Psoas muscle (tissue), 8 donors: ENCODE measurements around the gene ZNF608. TPM values are rescaled to one million over a fixed set of nuclear protein-coding genes. Genes with fewer than 3 reads are reported as not detected.

ENCODE experiments used
- ATAC-seq, 4 donors: fragments of 200-7000 bp; cut with Tn5 transposase; one replicate each; pipeline ENCODE4 v1.9.1; 2020; ENCODE audit warnings: moderate library complexity in 3 of 4, mild to moderate bottlenecking in 2 of 4
- DNase-seq, 2 donors: peaks; one replicate each; pipeline ENCODE4 v3.0.0-alpha.2; 2020
- H3K27ac ChIP-seq: fragments of 200-600 bp; one replicate; pipeline ENCODE4 v1.8.0; 2022
- H3K27me3 ChIP-seq, 3 donors: fragments of 200-600 bp in 1 of 3; one replicate each; pipeline versions ENCODE4 v1.6.1 to v1.8.0; 2013 to 2022; ENCODE audit warnings: low read length in 2 of 3, mild to moderate bottlenecking in 2 of 3, moderate library complexity in 1 of 3; ENCODE audit not compliant: insufficient read depth in 3 of 3
- H3K36me3 ChIP-seq, 2 donors: fragments of 200-600 bp in 1 of 2; one replicate each; pipeline versions ENCODE4 v1.6.1 to v1.8.0; 2013 to 2022; ENCODE audit warnings: low read depth in 1 of 2, mild to moderate bottlenecking in 1 of 2, moderate library complexity in 1 of 2; ENCODE audit not compliant: insufficient read depth in 1 of 2
- H3K4me1 ChIP-seq: fragments of 200-600 bp; one replicate; pipeline ENCODE4 v1.8.0; 2022
- H3K4me3 ChIP-seq: fragments of 200-600 bp; one replicate; pipeline ENCODE4 v1.8.0; 2022; ENCODE audit warnings: mild to moderate bottlenecking
- H3K9me3 ChIP-seq: fragments of 200-600 bp; one replicate; pipeline ENCODE4 v1.8.0; 2022
- WGBS, 3 donors: extraction: QIAGEN DNeasy Blood & Tissue Kit; methylation state at CpG; one replicate each; pipeline versions ENCODE4 v1.1.6 to v1.1.7; 2013; 5-methylcytosine and 5-hydroxymethylcytosine counted together
- intact Hi-C, 2 donors: fragments of 100-400 bp; cut with DNase I; formaldehyde crosslinking; loops; one replicate each; pipeline versions ENCODE4 v1.11.0 to v1.14.2; 2022
- polyA plus RNA-seq, 3 donors: library from polyadenylated mRNA; stranded (reverse); fragments of 200-250 nt; gene quantifications; one replicate each; pipeline ENCODE4 v1.2.3, GENCODE V29; 2013
- total RNA-seq, 4 donors: library from RNA; stranded (reverse); fragmentation: NEBNext Ultra II Directional in 2 of 4; extraction: Animal tissue kit (Norgen Biotek cat#: 25700) in 2 of 4; gene quantifications; one replicate each; pipeline versions ENCODE4 v1.2.1 to v1.2.4, GENCODE V29; 2021 to 2023
- TF ChIP-seq, protein P1 (sequence below): fragments of 200-600 bp; IDR thresholded peaks from one replicate; pipeline ENCODE4 v1.8.0; 2022; ENCODE audit warnings: antibody characterized with exemption
- donor health status: healthy with polysubstance abuse.
- donor health status: DM: no; HTN: no; CAD: no; lungs with moderate emphysema.
- donor health status: Bipolar disorder and iron deficiency.
- donor health status: healthy.
- donor health status: DM: yes; HTN: yes; CAD: no.
- donor health status: DM: no; HTN: no; CAD: no.
- donor health status: DM: no; HTN: no; CAD: no.
- donor health status: DM: yes; HTN: yes; CAD: no.

Gene ZNF608
- total and polyA plus RNA-seq, 7 donors = 1.6 to 11.7 (median 9.0) TPM

DNA sequence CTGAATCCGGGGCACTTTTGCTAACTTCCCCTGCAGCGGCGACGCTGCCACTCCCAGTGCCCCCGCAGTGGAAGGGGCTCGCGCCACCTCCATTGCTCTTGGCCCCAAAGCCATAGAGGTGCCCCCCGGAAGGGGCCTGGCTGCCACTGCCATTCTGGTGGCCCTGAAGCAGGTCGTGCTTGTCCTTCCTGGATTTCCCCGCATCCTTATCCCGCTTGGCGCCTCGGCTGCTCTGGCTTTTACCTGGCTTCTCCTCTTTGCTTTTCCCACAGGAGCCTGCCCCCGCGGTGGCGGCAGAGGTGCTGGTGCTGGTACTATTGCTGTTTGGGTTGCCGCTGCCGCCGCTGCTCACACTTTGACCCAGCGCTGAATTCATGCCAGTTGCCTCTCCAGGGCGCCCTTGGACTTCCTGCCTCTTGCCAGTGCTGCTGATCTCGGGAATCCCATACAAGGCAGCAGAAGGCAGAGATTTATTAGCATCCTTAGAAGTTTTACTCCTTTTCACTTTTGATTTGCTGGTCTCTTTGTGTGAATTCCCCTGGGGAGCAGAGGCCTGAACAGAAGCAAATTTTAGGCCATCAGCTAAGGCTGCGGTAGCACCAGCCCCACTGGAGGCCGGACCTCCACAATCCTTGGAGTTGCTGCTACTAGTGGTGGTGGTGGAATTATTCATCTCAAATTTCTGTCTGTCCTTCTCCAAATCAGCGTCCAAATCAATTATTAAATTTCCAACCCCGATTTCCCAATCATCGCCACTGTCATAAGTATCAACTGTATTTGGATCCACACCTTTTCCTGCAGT lies 2.1 kb downstream of the ZNF608 start:
- no peaks in the 10 kb centered on the region for H3K27me3 ChIP-seq
- DNase-seq = peak; percentile 37 to 70
- peaks cover 39% of the 10 kb centered on the region for H3K4me1 ChIP-seq
- no peaks in the 10 kb centered on the region for H3K9me3 ChIP-seq
- ATAC-seq = peak in 1 of 4 donors; percentile 21
- WGBS, 3 donors = 7 to 11% (median 7%) methylated on average over 27 of the region's 27 CpGs
- peak overlapping the region; percentile 95 for H3K27ac ChIP-seq
- intact Hi-C loops = loop anchor here (5.0 to 10.0 kb wide), 2 partner anchors 37 to 220 kb away; no protein-coding TSS in a partner anchor
- H3K36me3 ChIP-seq = no peaks in the 10 kb centered on the region
- peak overlapping the region; percentile 83 for H3K4me3 ChIP-seq
- TF ChIP-seq, protein P1, sequence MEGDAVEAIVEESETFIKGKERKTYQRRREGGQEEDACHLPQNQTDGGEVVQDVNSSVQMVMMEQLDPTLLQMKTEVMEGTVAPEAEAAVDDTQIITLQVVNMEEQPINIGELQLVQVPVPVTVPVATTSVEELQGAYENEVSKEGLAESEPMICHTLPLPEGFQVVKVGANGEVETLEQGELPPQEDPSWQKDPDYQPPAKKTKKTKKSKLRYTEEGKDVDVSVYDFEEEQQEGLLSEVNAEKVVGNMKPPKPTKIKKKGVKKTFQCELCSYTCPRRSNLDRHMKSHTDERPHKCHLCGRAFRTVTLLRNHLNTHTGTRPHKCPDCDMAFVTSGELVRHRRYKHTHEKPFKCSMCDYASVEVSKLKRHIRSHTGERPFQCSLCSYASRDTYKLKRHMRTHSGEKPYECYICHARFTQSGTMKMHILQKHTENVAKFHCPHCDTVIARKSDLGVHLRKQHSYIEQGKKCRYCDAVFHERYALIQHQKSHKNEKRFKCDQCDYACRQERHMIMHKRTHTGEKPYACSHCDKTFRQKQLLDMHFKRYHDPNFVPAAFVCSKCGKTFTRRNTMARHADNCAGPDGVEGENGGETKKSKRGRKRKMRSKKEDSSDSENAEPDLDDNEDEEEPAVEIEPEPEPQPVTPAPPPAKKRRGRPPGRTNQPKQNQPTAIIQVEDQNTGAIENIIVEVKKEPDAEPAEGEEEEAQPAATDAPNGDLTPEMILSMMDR = no peak

DNA sequence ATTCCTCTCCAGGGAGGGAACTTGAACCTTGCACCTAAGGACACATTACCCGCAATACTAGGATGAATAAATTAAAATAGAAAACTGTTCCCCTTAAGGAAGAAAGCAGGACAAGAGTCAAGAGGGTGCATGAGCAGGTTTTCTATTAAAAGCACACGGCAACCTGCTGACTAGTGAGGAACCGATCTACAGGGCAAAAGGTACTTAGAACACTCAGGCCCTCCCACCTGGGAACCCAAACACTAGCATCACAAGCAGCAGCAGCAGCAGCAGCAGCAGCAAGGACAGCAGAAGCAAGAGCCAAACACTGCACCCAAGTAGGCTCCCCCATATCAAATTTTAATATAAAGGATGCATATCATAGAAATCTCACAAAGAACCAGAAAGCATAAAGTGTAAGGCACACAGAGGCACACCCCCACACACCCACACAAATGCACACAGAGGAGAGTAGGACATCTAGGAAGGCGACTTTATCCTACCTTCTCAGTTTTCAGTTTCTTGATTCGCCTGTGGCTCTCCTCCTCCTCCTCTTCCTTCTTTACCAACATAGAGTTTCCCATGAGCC lies 2.8 kb downstream of the ZNF608 start:
- Histone ChIP-seq H3K9me3 (no peaks in the 10 kb centered on the region), H3K4me1 (peaks cover 46% of the 10 kb centered on the region), H3K27me3 (no peaks in the 10 kb centered on the region), H3K4me3 (peak overlapping the region; percentile 83), H3K27ac (peak overlapping the region; percentile 95), H3K36me3 (no peaks in the 10 kb centered on the region)
- TF ChIP-seq, protein P1 = no peak
- peak; percentile 68 to 78 (median 72) for ATAC-seq
- intact Hi-C loops = loop anchor here (5.0 to 10.0 kb wide), 2 partner anchors 36 to 219 kb away; no protein-coding TSS in a partner anchor
- no peak for DNase-seq
- WGBS, 3 donors = 8 to 12% (median 10%) methylated on average over 5 of the region's 5 CpGs

GRCh38 chr5:124742983-124743601 lies 3.3 kb downstream of the ZNF608 start:
- peaks cover 51% of the 10 kb centered on the region for H3K4me1 ChIP-seq

GRCh38 chr5:124742521-124742920 lies 3.9 kb downstream of the ZNF608 start:
- H3K27me3 ChIP-seq = no peaks in the 10 kb centered on the region
- 63 to 65% (median 64%) methylated on average over 4 of the region's 4 CpGs for WGBS, 3 donors
- DNase-seq (no peak), ATAC-seq (no peak)
- peak overlapping the region; percentile 95 for H3K27ac ChIP-seq
- TF ChIP-seq, protein P1 = no peak
- H3K4me3 ChIP-seq = peak overlapping the region; percentile 83
- H3K4me1 ChIP-seq = peaks cover 54% of the 10 kb centered on the region
- H3K36me3 ChIP-seq = no peaks in the 10 kb centered on the region
- intact Hi-C loops = loop anchor here (5.0 to 10.0 kb wide), 2 partner anchors 35 to 218 kb away; no protein-coding TSS in a partner anchor
- no peaks in the 10 kb centered on the region for H3K9me3 ChIP-seq

More at GRCh38 chr5:124742983-124743601, 3.3 kb downstream of the ZNF608 start:
- Histone ChIP-seq H3K9me3 (no peaks in the 10 kb centered on the region), H3K4me3 (peak overlapping the region; percentile 83), H3K27me3 (no peaks in the 10 kb centered on the region), H3K36me3 (no peaks in the 10 kb centered on the region), H3K27ac (peak overlapping the region; percentile 95)
- 9 to 14% (median 10%) methylated on average over 8 of the region's 8 CpGs for WGBS, 3 donors
- TF ChIP-seq, protein P1 = no peak
- ATAC-seq = peak; percentile 76 to 87 (median 80)
- intact Hi-C loops = loop anchor here (5.0 to 10.0 kb wide), 2 partner anchors 36 to 218 kb away; no protein-coding TSS in a partner anchor
- DNase-seq = peak; percentile 25 to 70
